Measurements from ENCODE around the gene NFATC4.
A peak's percentile ranks its signal among the peaks of the same experiment; 100 is the strongest.
"Not testable (repeated sequence)": the region's sequence is repeated elsewhere in the genome, so short reads cannot be mapped to it uniquely, and the experiment has no call there.

The NFATC4 gene

DNA sequence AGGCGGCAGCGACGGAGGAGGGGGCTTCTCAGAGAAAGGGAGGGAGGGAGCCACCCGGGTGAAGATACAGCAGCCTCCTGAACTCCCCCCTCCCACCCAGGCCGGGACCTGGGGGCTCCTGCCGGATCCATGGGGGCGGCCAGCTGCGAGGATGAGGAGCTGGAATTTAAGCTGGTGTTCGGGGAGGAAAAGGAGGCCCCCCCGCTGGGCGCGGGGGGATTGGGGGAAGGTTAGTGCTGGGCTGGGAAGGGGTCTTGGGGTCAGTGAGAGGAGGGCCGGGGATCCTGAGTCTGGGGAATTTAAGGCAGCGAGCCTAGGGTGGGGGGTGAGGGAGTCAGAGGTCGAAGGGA lies 203 bp downstream of the NFATC4 start:
- DNase-seq (ENCODE audit: low spot score): no peak

GRCh38 chr14:24368562-24369252 lies 723 bp downstream of the NFATC4 start:
- peak; percentile 89 for DNase-seq (ENCODE audit: low spot score)

- no peak for DNase-seq (ENCODE audit: low spot score)
Observed at GRCh38 chr14:24369463-24369862, 1.5 kb downstream of the NFATC4 start.

DNA sequence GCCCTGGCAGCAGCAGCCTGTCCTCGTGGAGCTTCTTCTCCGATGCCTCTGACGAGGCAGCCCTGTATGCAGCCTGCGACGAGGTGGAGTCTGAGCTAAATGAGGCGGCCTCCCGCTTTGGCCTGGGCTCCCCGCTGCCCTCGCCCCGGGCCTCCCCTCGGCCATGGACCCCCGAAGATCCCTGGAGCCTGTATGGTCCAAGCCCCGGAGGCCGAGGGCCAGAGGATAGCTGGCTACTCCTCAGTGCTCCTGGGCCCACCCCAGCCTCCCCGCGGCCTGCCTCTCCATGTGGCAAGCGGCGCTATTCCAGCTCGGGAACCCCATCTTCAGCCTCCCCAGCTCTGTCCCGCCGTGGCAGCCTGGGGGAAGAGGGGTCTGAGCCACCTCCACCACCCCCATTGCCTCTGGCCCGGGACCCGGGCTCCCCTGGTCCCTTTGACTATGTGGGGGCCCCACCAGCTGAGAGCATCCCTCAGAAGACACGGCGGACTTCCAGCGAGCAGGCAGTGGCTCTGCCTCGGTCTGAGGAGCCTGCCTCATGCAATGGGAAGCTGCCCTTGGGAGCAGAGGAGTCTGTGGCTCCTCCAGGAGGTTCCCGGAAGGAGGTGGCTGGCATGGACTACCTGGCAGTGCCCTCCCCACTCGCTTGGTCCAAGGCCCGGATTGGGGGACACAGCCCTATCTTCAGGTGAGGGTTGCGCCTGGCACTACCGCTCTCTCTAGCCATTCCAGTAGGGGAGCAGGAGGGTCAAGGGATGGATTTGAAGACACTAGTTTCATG lies 2.1 kb downstream of the NFATC4 start:
- DNase-seq (ENCODE audit: low spot score): no peak

DNA sequence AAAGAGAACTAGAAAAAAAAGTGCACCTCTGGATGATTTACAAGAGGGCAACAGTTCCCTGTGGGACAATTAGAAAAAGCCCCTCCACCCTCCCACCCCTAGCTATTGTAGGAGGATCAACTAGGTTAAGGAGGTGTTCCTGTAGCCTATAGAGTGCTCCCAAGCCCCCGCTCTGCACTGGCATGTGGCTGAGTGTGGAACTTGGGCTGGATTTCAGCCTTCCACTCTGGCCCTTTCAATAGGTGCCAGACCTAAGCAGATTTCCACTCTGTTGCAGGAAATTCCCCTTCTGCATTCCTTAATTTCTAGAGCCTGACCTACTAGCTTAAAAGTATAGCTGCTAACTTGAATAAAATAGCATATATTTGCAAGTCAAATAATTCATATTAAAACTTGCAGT lies 2.8 kb downstream of the NFATC4 start:
- no peak for DNase-seq (ENCODE audit: low spot score)

DNA sequence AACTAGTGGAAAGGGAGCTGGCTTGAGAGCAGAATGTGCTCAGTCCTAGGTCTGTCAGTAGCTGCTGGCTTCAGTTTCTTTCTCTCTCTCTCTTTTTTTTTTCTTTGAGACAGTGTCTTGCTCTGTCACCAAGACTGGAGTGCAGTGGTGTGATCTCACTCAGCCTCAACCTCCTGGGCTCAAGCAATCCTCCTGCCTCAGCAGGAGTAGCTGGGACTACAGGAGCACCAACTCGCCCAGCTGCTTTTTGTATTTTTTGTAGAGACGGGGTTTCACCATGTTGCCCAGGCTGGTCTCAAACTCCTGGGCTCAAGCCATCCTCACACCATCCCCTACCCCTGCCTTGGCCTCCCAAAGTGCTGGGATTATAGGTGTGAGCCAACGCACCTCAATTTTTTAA lies 3.6 kb downstream of the NFATC4 start:
- DNase-seq (ENCODE audit: low spot score): not testable (repeated sequence)

- DNase-seq (ENCODE audit: low spot score): no peak
Observed at GRCh38 chr14:24372701-24373416, 4.9 kb downstream of the NFATC4 start.

DNA sequence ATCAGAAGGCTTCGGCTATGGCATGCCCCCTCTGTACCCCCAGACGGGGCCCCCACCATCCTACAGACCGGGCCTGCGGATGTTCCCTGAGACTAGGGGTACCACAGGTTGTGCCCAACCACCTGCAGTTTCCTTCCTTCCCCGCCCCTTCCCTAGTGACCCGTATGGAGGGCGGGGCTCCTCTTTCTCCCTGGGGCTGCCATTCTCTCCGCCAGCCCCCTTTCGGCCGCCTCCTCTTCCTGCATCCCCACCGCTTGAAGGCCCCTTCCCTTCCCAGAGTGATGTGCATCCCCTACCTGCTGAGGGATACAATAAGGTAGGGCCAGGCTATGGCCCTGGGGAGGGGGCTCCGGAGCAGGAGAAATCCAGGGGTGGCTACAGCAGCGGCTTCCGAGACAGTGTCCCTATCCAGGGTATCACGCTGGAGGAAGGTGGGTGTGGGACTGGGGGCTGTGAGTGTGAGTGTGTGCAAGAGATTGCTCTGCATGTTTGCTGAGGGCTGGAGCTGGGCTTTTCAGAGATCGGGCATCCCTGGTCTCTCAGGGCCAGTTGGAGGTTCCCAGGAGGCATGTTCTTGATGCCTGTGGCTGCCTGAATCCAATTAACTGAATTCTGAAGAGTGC lies 8.6 kb downstream of the NFATC4 start:
- no peak for DNase-seq (ENCODE audit: low spot score)

DNA sequence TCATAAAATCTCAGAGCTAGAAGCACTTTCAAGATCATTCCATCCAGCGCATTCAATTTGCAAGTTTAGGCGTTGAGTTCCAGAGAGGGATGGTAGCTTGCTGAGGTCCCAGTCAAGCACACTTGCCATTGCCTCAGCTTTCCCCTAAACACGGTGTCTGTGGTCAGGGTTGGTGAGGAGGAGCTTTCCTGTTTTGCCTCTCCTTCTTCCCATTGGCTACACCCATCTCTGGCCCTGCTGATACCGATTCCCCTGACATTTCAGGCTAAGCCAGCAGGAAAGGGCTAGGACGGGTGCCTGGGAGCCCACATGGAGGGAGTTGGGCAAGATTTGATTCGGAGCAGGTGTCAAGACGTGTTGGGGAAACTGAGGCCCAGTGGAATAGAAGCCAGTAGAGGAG lies 9.1 kb downstream of the NFATC4 start:
- no peak for DNase-seq (ENCODE audit: low spot score)

DNA sequence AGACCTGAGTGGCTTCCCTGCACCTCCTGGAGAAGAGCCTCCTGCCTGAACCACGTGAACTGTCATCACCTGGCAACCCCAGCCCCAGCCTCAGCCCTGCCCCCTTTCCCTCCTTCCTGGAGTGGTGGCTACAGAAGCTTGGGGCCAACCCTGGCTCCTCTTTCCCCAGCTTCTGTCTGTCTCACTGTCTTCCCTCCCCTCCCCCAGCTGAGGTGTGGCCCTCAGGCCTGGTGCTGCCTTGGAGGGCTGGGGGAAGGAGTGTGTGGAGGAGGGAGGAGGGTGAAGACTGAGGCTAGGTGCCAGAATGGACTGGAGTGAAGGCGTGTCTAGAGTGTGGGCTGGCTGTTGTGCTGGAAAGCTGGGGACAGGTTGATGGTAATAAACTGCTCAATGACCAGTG lies 9.7 kb downstream of the NFATC4 start:
- no peak for DNase-seq (ENCODE audit: low spot score)

DNA sequence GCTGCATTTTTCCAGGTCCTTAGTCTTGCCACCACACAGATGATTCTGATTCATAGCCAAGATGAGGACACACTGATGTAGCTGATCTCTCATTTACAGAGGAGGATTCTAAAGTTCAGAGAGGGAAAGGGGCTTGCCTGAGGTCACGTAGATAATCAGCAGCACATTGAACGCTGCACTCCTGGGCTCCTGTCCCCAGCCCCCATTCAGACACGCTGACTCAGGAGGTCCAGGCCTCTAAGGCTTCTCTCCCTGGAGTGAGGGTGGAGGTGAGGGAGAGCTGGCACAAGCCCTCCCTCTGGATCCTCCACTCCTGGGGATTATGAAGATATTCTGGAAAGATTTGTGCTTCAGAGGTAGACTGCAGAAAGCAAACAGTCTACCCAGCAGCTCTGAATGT lies 10.3 kb downstream of the NFATC4 start:
- DNase-seq (ENCODE audit: low spot score): no peak

GRCh38 chr14:24378981-24379906 lies 11.3 kb downstream of the NFATC4 start:
- no peak for DNase-seq (ENCODE audit: low spot score)

DNA sequence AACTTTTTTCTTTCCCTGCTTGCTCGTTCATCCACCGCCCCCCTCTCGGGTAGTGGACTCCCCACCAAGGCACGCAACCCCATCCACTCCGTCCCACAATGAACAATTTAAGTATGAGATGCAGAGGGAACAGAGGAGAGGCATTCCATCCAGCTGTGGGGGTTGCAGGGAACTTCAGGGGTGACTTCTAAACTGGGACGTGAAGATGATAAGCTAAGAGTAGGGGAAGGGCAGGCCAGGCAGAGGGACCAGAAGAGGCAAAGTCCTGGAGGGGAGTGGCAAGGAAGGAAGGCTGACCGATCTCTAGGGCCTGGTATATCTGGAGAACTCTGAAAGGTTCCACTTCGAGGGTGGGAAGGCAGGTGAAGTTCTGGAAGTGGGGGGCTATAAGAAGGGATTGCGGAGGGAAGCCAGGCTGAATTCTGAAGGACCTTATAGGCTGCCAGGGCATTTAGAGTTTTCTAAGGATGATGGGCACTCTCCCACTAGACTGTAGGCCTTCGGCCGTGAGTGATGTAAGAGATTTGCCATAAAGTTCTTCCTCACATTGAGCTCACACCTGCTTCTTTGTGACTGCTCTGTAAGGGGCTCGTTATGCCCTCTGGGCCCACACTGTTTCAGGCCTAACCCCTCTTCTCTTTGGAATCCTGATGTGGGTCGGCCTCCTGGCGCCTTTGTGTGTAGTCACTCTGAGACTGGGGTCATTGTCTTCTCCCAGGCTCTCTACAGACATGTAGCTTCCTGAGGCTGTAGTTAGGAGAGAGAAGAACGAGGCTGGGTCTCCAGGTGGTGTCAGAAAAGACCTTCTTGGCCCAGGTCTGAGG lies 12.1 kb downstream of the NFATC4 start:
- no peak for DNase-seq (ENCODE audit: low spot score)

GRCh38 chr14:24381363-24382063 lies 13.5 kb downstream of the NFATC4 start:
- DNase-seq (ENCODE audit: low spot score): no peak

DNA sequence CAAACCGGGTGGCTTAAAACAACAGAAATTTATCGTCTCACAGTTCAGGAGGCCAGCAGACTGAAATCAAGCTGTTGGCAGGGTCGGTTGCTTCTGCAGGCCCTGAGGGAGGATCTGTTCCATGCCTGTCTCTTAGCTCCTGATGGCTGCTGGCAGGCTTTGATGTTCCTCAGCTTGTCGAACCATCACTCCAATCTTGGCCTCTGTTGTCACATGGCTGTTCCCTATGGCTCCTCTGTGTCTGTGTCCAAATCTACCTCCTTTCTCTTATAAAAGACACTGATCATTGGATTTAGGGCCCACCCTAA lies 14.0 kb downstream of the NFATC4 start:
- DNase-seq (ENCODE audit: low spot score): no peak

DNA sequence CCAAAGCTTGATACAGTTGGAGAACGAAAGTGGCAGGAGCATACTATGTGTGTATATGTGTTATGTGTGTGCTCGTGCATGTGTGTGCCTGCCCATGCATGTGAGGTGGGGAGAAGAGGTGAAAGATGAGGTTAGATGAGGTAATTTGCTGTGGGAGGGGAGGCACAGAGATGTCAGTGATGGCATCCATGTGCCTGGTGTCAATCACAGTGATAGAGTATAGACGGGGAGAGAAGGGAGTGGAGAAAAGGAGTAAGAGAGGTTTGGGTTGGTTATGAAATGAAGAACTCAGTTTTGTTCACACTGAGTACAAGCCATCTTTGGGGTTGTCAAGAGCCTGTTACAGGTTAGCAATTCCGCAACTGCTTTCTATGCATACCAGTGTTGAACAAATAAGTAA lies 16.2 kb downstream of the NFATC4 start:
- no peak for DNase-seq (ENCODE audit: low spot score)

GRCh38 chr14:24385524-24385923 lies 17.5 kb downstream of the NFATC4 start:
- DNase-seq (ENCODE audit: low spot score): no peak

DNA sequence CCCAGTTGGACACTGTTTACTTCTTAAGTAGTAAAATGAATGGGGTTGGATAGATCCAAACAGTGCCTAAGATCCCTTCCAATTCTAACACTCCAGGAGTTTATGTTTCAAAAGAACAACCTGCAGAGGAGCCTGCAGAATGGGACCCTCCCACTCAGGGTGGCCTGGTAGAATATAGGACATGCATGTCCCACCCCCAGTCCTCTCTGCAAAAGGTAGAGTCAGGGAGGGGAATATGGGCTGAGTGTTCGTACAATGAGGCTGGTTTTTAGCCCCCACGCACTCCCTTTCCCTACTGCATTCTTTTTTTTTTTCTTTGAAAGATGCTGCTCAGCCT lies 19.0 kb downstream of the NFATC4 start:
- DNase-seq (ENCODE audit: low spot score): no peak

GRCh38 chr14:24387579-24387978 lies 19.6 kb downstream of the NFATC4 start:
- DNase-seq (ENCODE audit: low spot score): not testable (repeated sequence)

DNA sequence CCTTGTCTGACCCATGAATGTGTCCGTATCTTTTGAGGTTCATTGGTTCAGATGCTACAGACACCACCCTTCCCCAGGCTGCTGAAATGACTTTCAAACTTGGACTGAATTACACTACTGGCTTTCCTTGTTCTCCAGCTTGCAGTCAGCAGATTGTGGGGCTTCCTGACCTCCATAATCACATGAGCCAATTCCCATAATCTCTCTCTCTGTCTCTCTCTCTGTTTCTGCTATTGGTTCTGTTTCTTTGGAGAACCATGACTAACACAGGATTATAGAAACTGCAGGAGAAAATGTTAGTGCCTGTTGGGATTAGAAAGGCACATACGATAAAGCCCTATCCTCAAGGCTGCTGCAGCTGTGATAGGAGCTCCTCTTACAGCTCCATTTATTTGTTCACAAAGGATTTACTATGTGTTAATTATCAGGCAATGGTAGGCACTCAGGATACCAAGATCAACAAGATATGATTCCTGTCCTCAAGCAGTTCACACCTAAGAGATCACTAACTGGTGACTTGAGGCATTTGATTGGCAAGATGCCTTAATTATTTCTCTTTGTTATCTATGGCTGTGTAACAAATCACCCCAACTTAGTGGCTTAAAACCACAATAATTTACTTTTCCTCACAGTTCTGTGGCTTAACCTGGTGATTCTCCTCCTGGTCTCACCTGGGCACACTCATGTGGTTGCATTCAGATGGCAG lies 20.6 kb downstream of the NFATC4 start:
- DNase-seq (ENCODE audit: low spot score): no peak

Measured in left forelimb (tissue), 1 donor.